ENCODE data around the gene MBP.

The MBP gene

GRCh38 chr18:77160515-77160914 lies 27.9 kb upstream of the MBP start:
- no peak for ATAC-seq

GRCh38 chr18:77157312-77157711 lies 24.7 kb upstream of the MBP start:
- no peak for TF ChIP-seq POU6F1 (CRISPR knock-in tag; IDR thresholded peaks at IDR 0.05; ENCODE audit: borderline replicate concordance, low read depth)
- TF ChIP-seq ZNF565 (CRISPR knock-in tag; conservative IDR thresholded peaks at IDR 0.05; ENCODE audit: low read depth): no peak
- TF ChIP-seq ARNTL (CRISPR knock-in tag; IDR thresholded peaks at IDR 0.05; ENCODE audit: borderline replicate concordance, low read depth): no peak
- no peak for TF ChIP-seq OSR1 (CRISPR knock-in tag; IDR thresholded peaks at IDR 0.05)
- no peak for TF ChIP-seq ZFP3 (CRISPR knock-in tag; IDR thresholded peaks at IDR 0.05)
- no peak for TF ChIP-seq ZC3H10 (CRISPR knock-in tag; IDR thresholded peaks at IDR 0.05)
- TF ChIP-seq TCF4 (CRISPR knock-in tag; IDR thresholded peaks at IDR 0.05; ENCODE audit: borderline replicate concordance): no peak
- ATAC-seq: no peak

More at GRCh38 chr18:77160515-77160914, 27.9 kb upstream of the MBP start:
- TF ChIP-seq CSDC2 (CRISPR knock-in tag; IDR thresholded peaks at IDR 0.05): no peak

GRCh38 chr18:77155031-77155430 lies 22.4 kb upstream of the MBP start:
- TF ChIP-seq ZNF8 (CRISPR knock-in tag; IDR thresholded peaks at IDR 0.05) (no peak), TCF4 (CRISPR knock-in tag; IDR thresholded peaks at IDR 0.05; ENCODE audit: borderline replicate concordance) (no peak), BACH2 (CRISPR knock-in tag; IDR thresholded peaks at IDR 0.05; ENCODE audit: borderline replicate concordance) (no peak), CSDC2 (CRISPR knock-in tag; IDR thresholded peaks at IDR 0.05) (no peak), TOX (CRISPR knock-in tag; IDR thresholded peaks at IDR 0.05; ENCODE audit: borderline replicate concordance) (no peak), ESRRG (CRISPR knock-in tag; IDR thresholded peaks at IDR 0.05) (no peak), OSR1 (CRISPR knock-in tag; IDR thresholded peaks at IDR 0.05) (no peak)

GRCh38 chr18:77153404-77153803 lies 20.8 kb upstream of the MBP start:
- ATAC-seq: no peak
- no peak for TF ChIP-seq PPARA (CRISPR knock-in tag; IDR thresholded peaks at IDR 0.05; ENCODE audit: borderline replicate concordance)
- no peak for TF ChIP-seq ZFP30 (CRISPR knock-in tag; IDR thresholded peaks at IDR 0.05)
- TF ChIP-seq ZNF565 (CRISPR knock-in tag; conservative IDR thresholded peaks at IDR 0.05; ENCODE audit: low read depth): no peak
- TF ChIP-seq BACH2 (CRISPR knock-in tag; IDR thresholded peaks at IDR 0.05; ENCODE audit: borderline replicate concordance): no peak
- no peak for TF ChIP-seq PATZ1 (CRISPR knock-in tag; IDR thresholded peaks at IDR 0.05; ENCODE audit: borderline replicate concordance)

More at GRCh38 chr18:77155031-77155430, 22.4 kb upstream of the MBP start:
- no peak for ATAC-seq

- no peak for TF ChIP-seq ZFP30 (CRISPR knock-in tag; IDR thresholded peaks at IDR 0.05)
- TF ChIP-seq ESRRG (CRISPR knock-in tag; IDR thresholded peaks at IDR 0.05): no peak
- TF ChIP-seq GLIS3 (CRISPR knock-in tag; IDR thresholded peaks at IDR 0.05): no peak
- TF ChIP-seq CSDC2 (CRISPR knock-in tag; IDR thresholded peaks at IDR 0.05): no peak
- no peak for TF ChIP-seq ARNTL (CRISPR knock-in tag; IDR thresholded peaks at IDR 0.05; ENCODE audit: borderline replicate concordance, low read depth)
- TF ChIP-seq TSHZ2 (CRISPR knock-in tag; IDR thresholded peaks at IDR 0.05): no peak
- no peak for TF ChIP-seq POU6F1 (CRISPR knock-in tag; IDR thresholded peaks at IDR 0.05; ENCODE audit: borderline replicate concordance, low read depth)
- TF ChIP-seq PPARA (CRISPR knock-in tag; IDR thresholded peaks at IDR 0.05; ENCODE audit: borderline replicate concordance): no peak
- no peak for TF ChIP-seq SNAI2 (CRISPR knock-in tag; IDR thresholded peaks at IDR 0.05)
- TF ChIP-seq ISL1 (CRISPR knock-in tag; IDR thresholded peaks at IDR 0.05): no peak
- TF ChIP-seq ZNF70 (CRISPR knock-in tag; IDR thresholded peaks at IDR 0.05): no peak
- TF ChIP-seq TOX (CRISPR knock-in tag; IDR thresholded peaks at IDR 0.05; ENCODE audit: borderline replicate concordance): no peak
- ATAC-seq: no peak
Observed at GRCh38 chr18:77151772-77152520, 19.4 kb upstream of the MBP start.

Measured in SK-N-SH treated with all-trans-retinoic acid at 6 μM for 48 hours (cell line).